ENCODE measurements around the gene MRPL4.

- TF ChIP-seq POLR2A (IDR thresholded peaks at IDR 0.05) (no peak), CTCF (IDR thresholded peaks at IDR 0.05) (no peak)
Measured at GRCh38 chr19:10294368-10294697, 42.3 kb downstream of the MRPL4 start.

Measured in breast epithelium (tissue), 3 donors.